ENCODE results near the gene CHCHD6. TPM values are rescaled to one million over a fixed set of nuclear protein-coding genes. Genes with fewer than 3 reads are reported as not detected.

CHCHD6 gene
- total and polyA plus RNA-seq, 2 of the 4 experiments (the other 2 are of a cell fraction), result 18.8 to 28.9 TPM

GRCh38 chr3:126657901-126658300 lies 46.1 kb upstream of the CHCHD6 start:
- no peak overlapping the region for H2BK5ac ChIP-seq (ENCODE audit: low read depth, low read length, poor library complexity, severe bottlenecking)
- H4K20me1 ChIP-seq (ENCODE audit: insufficient read depth, low read length), result no peaks in the 10 kb centered on the region
- H3K27me3 ChIP-seq (ENCODE audit: control insufficient read depth, insufficient read depth, low read length), result peaks cover 36% of the 10 kb centered on the region
- no peak overlapping the region for H3K23ac ChIP-seq (ENCODE audit: low read depth, low read length)
- no peak overlapping the region for H2BK15ac ChIP-seq (ENCODE audit: low read depth, low read length)
- intact Hi-C loops (cut with micrococcal nuclease), result no loop called here
- H3K18ac ChIP-seq (ENCODE audit: low read depth, low read length), result no peak overlapping the region
- ATAC-seq (ENCODE audit: low read depth), result no peak
- no peak overlapping the region for H2BK20ac ChIP-seq (ENCODE audit: low read depth, low read length)
- in situ Hi-C loops (cut with MboI; ENCODE audit: low sequenced_read_pairs), result no loop called here
- DNase-seq, result no peak
- dilution Hi-C loops (cut with HindIII; ENCODE audit: low sequenced_read_pairs, unreplicated experiment), result no loop called here
- no peak overlapping the region for H4K91ac ChIP-seq (ENCODE audit: insufficient read depth, low read depth, low read length)
- no peak overlapping the region for H3K4me3 ChIP-seq (ENCODE audit: insufficient read depth, low read depth, low read length)
- no peak overlapping the region for H2AK5ac ChIP-seq (ENCODE audit: low read depth, low read length)
- WGBS, 2 experiments (ENCODE audit: extremely low coverage in 2 of 2, insufficient read length in 1 of 2), result no CpG with 5 or more reads among the region's 2 CpGs
- H3K56ac ChIP-seq (ENCODE audit: extremely low read depth, insufficient read depth, low read length), result no peak overlapping the region
- no peaks in the 10 kb centered on the region for H3K9me1 ChIP-seq (ENCODE audit: insufficient read depth, low read length)
- CTCF ChIA-PET, result interaction anchor here (0.6 kb wide), 1 partner anchor 324 kb away, joined by 3 read pairs; no protein-coding TSS in a partner anchor
- no peaks in the 10 kb centered on the region for H3K4me1 ChIP-seq (ENCODE audit: control insufficient read depth, insufficient read depth, low read length)
- H2BK120ac ChIP-seq (ENCODE audit: low read depth, low read length), result no peak overlapping the region
- no TSS peak for BruUV-seq (replicated peaks)
- H3K9ac ChIP-seq (ENCODE audit: low read depth, low read length), result no peak overlapping the region
- no peak overlapping the region for H3K4me2 ChIP-seq (ENCODE audit: low read depth, low read length)
- H4K5ac ChIP-seq (ENCODE audit: low read depth, low read length), result no peak overlapping the region
- POLR2A ChIA-PET (ENCODE audit: unreplicated experiment), result no interaction called here
- no peak overlapping the region for H4K8ac ChIP-seq (ENCODE audit: low read depth in 2 of 2, low read length in 2 of 2)
- no peak overlapping the region for H3K4ac ChIP-seq (ENCODE audit: low read depth, low read length)
- no peak overlapping the region for H3K27ac ChIP-seq (ENCODE audit: insufficient read depth, low read length)
- H3K14ac ChIP-seq (replicated peaks; ENCODE audit: low read depth, low read length), result no peak overlapping the region
- TF ChIP-seq MAZ (IDR thresholded peaks at IDR 0.05; ENCODE audit: borderline replicate concordance, low read depth, low read length), result no peak
- no peak for TF ChIP-seq CTCF (conservative IDR thresholded peaks at IDR 0.05; ENCODE audit: low read depth, low read length)
- TF ChIP-seq RFX5 (IDR thresholded peaks at IDR 0.05; ENCODE audit: low read depth, low read length), result no peak
- TF ChIP-seq RAD21 (IDR thresholded peaks at IDR 0.05; ENCODE audit: low read length), result no peak
- TF ChIP-seq BHLHE40 (IDR thresholded peaks at IDR 0.05; ENCODE audit: low read depth, low read length), result no peak
- no peak for TF ChIP-seq USF2 (IDR thresholded peaks at IDR 0.05; ENCODE audit: low read depth, low read length)
- TF ChIP-seq CHD1 (IDR thresholded peaks at IDR 0.05; ENCODE audit: low read depth, low read length), result no peak
- TF ChIP-seq MAFK (IDR thresholded peaks at IDR 0.05; ENCODE audit: low read depth, low read length), result no peak
- TF ChIP-seq RCOR1 (IDR thresholded peaks at IDR 0.05; ENCODE audit: insufficient replicate concordance, low read length), result no peak
- no peak for TF ChIP-seq SMC3 (IDR thresholded peaks at IDR 0.05; ENCODE audit: low read depth, low read length)
- TF ChIP-seq ELK1 (IDR thresholded peaks at IDR 0.05; ENCODE audit: borderline replicate concordance, low read depth, low read length), result no peak
- TF ChIP-seq POLR2A (IDR thresholded peaks at IDR 0.05; ENCODE audit: low read depth, low read length), result no peak
- TF ChIP-seq MXI1 (IDR thresholded peaks at IDR 0.05; ENCODE audit: borderline replicate concordance, low read depth, low read length), result no peak
- H2AFZ ChIP-seq (replicated peaks; ENCODE audit: low read length, poor library complexity), result no peak overlapping the region
- no peaks in the 10 kb centered on the region for H3K36me3 ChIP-seq (ENCODE audit: control insufficient read depth, insufficient read depth, low read length)
- peaks cover 0 to 5% of the 10 kb centered on the region in 2 experiments; a peak in 1 of 4 replicates for H3K79me1 ChIP-seq (ENCODE audit: low read depth in 1 of 2, low read length in 2 of 2)
- H2AK9ac ChIP-seq (replicated peaks; ENCODE audit: low read depth, low read length, poor library complexity), result no peak overlapping the region
- peaks cover 6% of the 10 kb centered on the region; the same call in 1 of the 2 replicates for H3K9me3 ChIP-seq (ENCODE audit: control insufficient read depth, insufficient read depth, low read length)

Measured in IMR-90 (cell line).